Esophagus (tissue), 2 donors: ENCODE measurements around the gene PLCB4. TPM values are rescaled to one million over a fixed set of nuclear protein-coding genes. Genes with fewer than 3 reads are reported as not detected.

Experiments used
- H3K27ac ChIP-seq, 2 donors: one replicate each; pipeline ENCODE4 v1.5.1; 2013; ENCODE audit warnings: low read depth in 2 of 2, mild to moderate bottlenecking in 2 of 2, inconsistent platforms in 1 of 2, low read length in 1 of 2, moderate library complexity in 1 of 2
- H3K27me3 ChIP-seq, 2 donors: one replicate each; pipeline ENCODE4 v1.6.1; 2013; ENCODE audit warnings: low read length in 2 of 2, control low read depth in 1 of 2, mild to moderate bottlenecking in 1 of 2; ENCODE audit not compliant: insufficient read depth in 2 of 2, control insufficient read depth in 1 of 2
- H3K36me3 ChIP-seq, 2 donors: one replicate each; pipeline ENCODE4 v1.6.1; 2013; ENCODE audit warnings: low read length in 1 of 2; ENCODE audit not compliant: control insufficient read depth in 2 of 2, insufficient read depth in 2 of 2
- H3K4me1 ChIP-seq, 2 donors: one replicate each; pipeline ENCODE4 v1.6.1; 2013; ENCODE audit warnings: low read length in 1 of 2; ENCODE audit not compliant: control insufficient read depth in 2 of 2, insufficient read depth in 2 of 2
- H3K4me3 ChIP-seq, 2 donors: one replicate each; pipeline ENCODE4 v1.5.1; 2013; ENCODE audit warnings: low read length in 2 of 2, mild to moderate bottlenecking in 2 of 2, low read depth in 1 of 2, moderate library complexity in 1 of 2
- H3K9me3 ChIP-seq, 2 donors: one replicate each; pipeline ENCODE4 v1.6.1; 2013; ENCODE audit warnings: mild to moderate bottlenecking in 2 of 2, low read depth in 1 of 2, low read length in 1 of 2, moderate library complexity in 1 of 2; ENCODE audit not compliant: control insufficient read depth in 2 of 2, insufficient read depth in 1 of 2
- WGBS, 2 donors: extraction: QIAGEN DNeasy Blood & Tissue Kit; methylation state at CpG; one replicate each; pipeline ENCODE4 v1.1.7; 2013; 5-methylcytosine and 5-hydroxymethylcytosine counted together
- polyA plus RNA-seq, 2 donors: library from polyadenylated mRNA; stranded (reverse); fragments of 200-250 nt; gene quantifications; one replicate each; pipeline ENCODE4 v1.2.3, GENCODE V29; 2013
- donor health status: healthy with polysubstance abuse.
- donor health status: Bipolar disorder and iron deficiency.

PLCB4 gene
- polyA plus RNA-seq, 2 donors = 1.9 to 2.2 TPM

- Histone ChIP-seq H3K4me3 (no peak overlapping the region), H3K27me3 (no peaks in the 10 kb centered on the region), H3K9me3 (no peaks in the 10 kb centered on the region), H3K27ac (no peak overlapping the region), H3K36me3 (no peaks in the 10 kb centered on the region), H3K4me1 (no peaks in the 10 kb centered on the region)
- 61 to 68% methylated on average over 1 of the region's 1 CpG for WGBS, 2 donors
Observed at GRCh38 chr20:9281803-9282202, 212.9 kb downstream of the PLCB4 start.

DNA sequence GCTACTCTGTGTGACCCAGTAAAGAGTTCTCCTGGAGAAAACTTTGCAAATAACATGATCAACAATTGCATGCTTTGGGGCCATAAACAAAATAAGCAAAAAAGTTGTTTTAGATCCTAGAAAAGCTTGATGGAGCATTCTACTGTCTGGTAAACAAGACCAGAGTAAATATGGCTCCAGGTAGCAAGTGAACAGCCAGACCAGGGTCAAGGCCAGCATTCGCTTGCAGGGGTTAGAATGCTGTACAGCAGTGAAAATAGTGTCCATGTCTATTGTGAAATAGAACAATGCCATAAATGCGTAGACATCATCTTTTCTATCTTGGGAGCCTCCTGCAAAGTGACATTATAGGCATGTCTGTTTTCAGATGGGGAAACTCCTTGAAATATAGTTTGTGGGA, 216.7 kb downstream of the PLCB4 start:
- H3K4me1 ChIP-seq = no peaks in the 10 kb centered on the region
- H3K36me3 ChIP-seq = no peaks in the 10 kb centered on the region
- H3K27me3 ChIP-seq = no peaks in the 10 kb centered on the region
- no peak overlapping the region for H3K4me3 ChIP-seq
- H3K9me3 ChIP-seq = no peaks in the 10 kb centered on the region
- WGBS, 2 donors = 88 to 93% methylated on average over 2 of the region's 2 CpGs
- no peak overlapping the region for H3K27ac ChIP-seq

DNA sequence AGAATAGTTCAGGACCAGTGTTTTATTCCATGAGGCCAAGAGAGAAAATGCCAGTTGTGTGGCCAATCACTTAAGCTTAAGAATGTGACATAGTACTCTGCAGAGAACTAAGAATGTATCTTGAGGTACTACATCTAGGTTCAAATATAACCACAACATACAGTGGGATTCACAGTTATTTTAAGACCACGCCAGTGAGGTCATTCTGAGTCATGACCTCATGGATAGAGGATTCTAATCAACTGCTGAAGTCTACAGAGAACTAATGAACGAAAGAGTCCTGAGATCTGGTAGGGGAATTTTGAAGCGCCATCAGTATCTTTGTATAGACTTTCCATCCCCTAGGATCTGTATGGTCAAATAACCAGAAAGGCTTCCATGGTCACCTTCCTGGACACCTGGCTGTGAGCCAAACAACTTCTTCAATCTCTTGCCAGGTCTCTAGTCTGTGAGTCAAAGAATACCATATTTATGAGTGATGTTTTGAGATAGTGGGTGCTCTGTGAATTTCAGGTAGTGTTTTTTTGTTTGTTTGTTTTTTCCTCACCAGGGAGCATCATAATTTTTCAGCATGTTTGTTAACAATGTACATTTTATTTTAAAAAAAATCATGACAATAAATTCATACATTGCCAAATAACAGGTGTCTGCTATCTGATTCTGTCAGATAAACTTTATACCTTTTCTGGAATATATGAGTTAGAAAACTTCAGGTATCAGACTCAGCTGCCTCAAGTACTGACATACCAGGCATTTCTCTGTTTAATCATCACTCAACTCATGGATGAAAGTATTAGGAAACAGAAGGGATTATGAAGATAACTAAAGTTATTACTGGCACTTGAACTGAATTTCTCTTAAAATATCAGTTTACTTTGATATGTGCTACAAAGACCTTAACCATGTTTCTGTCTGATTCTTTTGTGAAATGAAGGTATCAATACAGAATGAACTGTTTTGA, 217.9 kb downstream of the PLCB4 start:
- 90% methylated on average over 3 of the region's 3 CpGs for WGBS, 2 donors
- no peaks in the 10 kb centered on the region for H3K27me3 ChIP-seq

GRCh38 chr20:9287826-9288225, 218.9 kb downstream of the PLCB4 start:
- Histone ChIP-seq H3K4me1 (no peaks in the 10 kb centered on the region), H3K4me3 (no peak overlapping the region), H3K27ac (no peak overlapping the region), H3K9me3 (peaks cover 0 to 2% of the 10 kb centered on the region in 2 donors), H3K27me3 (no peaks in the 10 kb centered on the region), H3K36me3 (no peaks in the 10 kb centered on the region)
- WGBS, 2 donors = 48 to 55% methylated on average over 1 of the region's 1 CpG

More for the DNA sequence above, 217.9 kb downstream of the PLCB4 start:
- Histone ChIP-seq H3K36me3 (no peaks in the 10 kb centered on the region), H3K4me3 (no peak overlapping the region), H3K9me3 (no peaks in the 10 kb centered on the region), H3K27ac (no peak overlapping the region), H3K4me1 (no peaks in the 10 kb centered on the region)

GRCh38 chr20:9290331-9290730, 221.4 kb downstream of the PLCB4 start:
- 86 to 91% methylated on average over 2 of the region's 2 CpGs for WGBS, 2 donors
- Histone ChIP-seq H3K4me3 (no peak overlapping the region), H3K4me1 (no peaks in the 10 kb centered on the region), H3K27ac (no peak overlapping the region), H3K9me3 (peaks cover 0 to 2% of the 10 kb centered on the region in 2 donors), H3K36me3 (no peaks in the 10 kb centered on the region), H3K27me3 (no peaks in the 10 kb centered on the region)

GRCh38 chr20:9293145-9293544, 224.3 kb downstream of the PLCB4 start:
- Histone ChIP-seq H3K36me3 (no peaks in the 10 kb centered on the region), H3K27me3 (no peaks in the 10 kb centered on the region), H3K27ac (no peak overlapping the region), H3K9me3 (peaks cover 0 to 2% of the 10 kb centered on the region in 2 donors), H3K4me3 (no peak overlapping the region), H3K4me1 (no peaks in the 10 kb centered on the region)
- WGBS, 2 donors = 83 to 87% methylated on average over 2 of the region's 2 CpGs

GRCh38 chr20:9294041-9294440, 225.2 kb downstream of the PLCB4 start:
- no peaks in the 10 kb centered on the region for H3K4me1 ChIP-seq
- H3K27ac ChIP-seq = peak overlapping the region in 1 of 2 donors; percentile 7
- H3K4me3 ChIP-seq = no peak overlapping the region
- H3K9me3 ChIP-seq = peaks cover 0 to 2% of the 10 kb centered on the region in 2 donors
- no peaks in the 10 kb centered on the region for H3K27me3 ChIP-seq
- no peaks in the 10 kb centered on the region for H3K36me3 ChIP-seq

- Histone ChIP-seq H3K4me3 (no peak overlapping the region), H3K9me3 (no peaks in the 10 kb centered on the region), H3K27ac (no peak overlapping the region), H3K36me3 (no peaks in the 10 kb centered on the region), H3K4me1 (peaks cover 3 to 5% of the 10 kb centered on the region in 2 donors), H3K27me3 (no peaks in the 10 kb centered on the region)
- WGBS, 2 donors = 63% methylated on average over 2 of the region's 2 CpGs
Observed at GRCh38 chr20:9298906-9299305, 230.0 kb downstream of the PLCB4 start.

DNA sequence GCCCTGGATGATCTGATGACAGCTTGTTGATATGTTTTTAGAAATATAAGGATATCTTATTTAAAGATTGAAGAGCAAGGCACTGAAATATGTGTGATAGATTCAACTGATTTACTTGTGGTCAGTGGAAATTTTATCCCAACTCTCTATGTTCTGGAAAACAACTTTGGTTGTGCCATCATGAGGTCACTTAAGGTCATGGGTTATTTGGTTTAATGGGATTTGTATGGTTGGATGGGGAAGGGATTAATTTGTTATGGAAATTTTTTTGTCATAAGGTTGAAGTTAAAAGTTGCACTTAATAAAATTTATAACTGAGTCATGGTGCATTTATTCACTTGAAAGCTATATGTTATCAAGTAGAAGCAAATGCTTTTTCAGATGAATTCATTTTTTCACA, 231.2 kb downstream of the PLCB4 start:
- H3K4me1 ChIP-seq = peaks cover 3 to 5% of the 10 kb centered on the region in 2 donors
- H3K9me3 ChIP-seq = no peaks in the 10 kb centered on the region

GRCh38 chr20:9300534-9300933, 231.6 kb downstream of the PLCB4 start:
- Histone ChIP-seq H3K36me3 (no peaks in the 10 kb centered on the region), H3K27me3 (no peaks in the 10 kb centered on the region), H3K4me1 (peaks cover 3 to 5% of the 10 kb centered on the region in 2 donors), H3K9me3 (no peaks in the 10 kb centered on the region), H3K27ac (no peak overlapping the region), H3K4me3 (no peak overlapping the region)
- 76 to 86% methylated on average over 1 of the region's 1 CpG for WGBS, 2 donors

More for the DNA sequence above, 231.2 kb downstream of the PLCB4 start:
- Histone ChIP-seq H3K27ac (no peak overlapping the region), H3K36me3 (no peaks in the 10 kb centered on the region), H3K4me3 (no peak overlapping the region), H3K27me3 (no peaks in the 10 kb centered on the region)
